Stomach (tissue), 9 donors: ENCODE results near the gene INPP5A. TPM values are rescaled to one million over a fixed set of nuclear protein-coding genes. Genes with fewer than 3 reads are reported as not detected.

Experiments used
- DNase-seq, 2 donors: peaks; one replicate each; pipeline versions ENCODE4 v3.0.0 to v3.0.0-alpha.2; 2013 to 2019
- H3K27ac ChIP-seq, 5 donors: fragments of 200-600 bp in 4 of 5; sonication (generic) in 4 of 5; one replicate each; pipeline ENCODE4 v1.5.1; 2013 to 2019; ENCODE audit warnings: mild to moderate bottlenecking in 1 of 5, moderate library complexity in 1 of 5
- H3K27me3 ChIP-seq, 3 donors: fragments of 200-600 bp; sonication (generic); one replicate each; pipeline ENCODE4 v1.5.1; 2017 to 2019; ENCODE audit warnings: mixed run types in 1 of 3
- H3K36me3 ChIP-seq, 4 donors: fragments of 200-600 bp; sonication (generic); 1 replicate in 3 of 4; 2 replicates in 1 of 4; pipeline ENCODE4 v1.5.1; 2016 to 2019
- H3K4me1 ChIP-seq, 4 donors: fragments of 200-600 bp; sonication (generic); one replicate each; pipeline ENCODE4 v1.5.1; 2016 to 2019
- H3K4me3 ChIP-seq, 4 donors: fragments of 200-600 bp; sonication (generic) in 3 of 4; one replicate each; pipeline ENCODE4 v1.5.1; 2016 to 2019; ENCODE audit warnings: mild to moderate bottlenecking in 1 of 4
- H3K9me3 ChIP-seq, 4 donors: fragments of 200-600 bp; sonication (generic); one replicate each; pipeline ENCODE4 v1.5.1; 2016 to 2019
- EP300 ChIP-seq: sonication (generic); formaldehyde crosslinking; IDR thresholded peaks from one replicate; pipeline ENCODE4 v1.6.1; 2017; ENCODE audit warnings: antibody characterized with exemption
- POLR2A ChIP-seq, 4 donors: fragments of 450-650 bp; IDR thresholded peaks; one replicate each; pipeline ENCODE4 v1.6.1; 2016; ENCODE audit warnings: antibody characterized with exemption in 4 of 4, control low read depth in 2 of 4, mild to moderate bottlenecking in 1 of 4, moderate library complexity in 1 of 4
- POLR2AphosphoS5 ChIP-seq, 3 donors: sonication (generic); formaldehyde crosslinking; IDR thresholded peaks; one replicate each; pipeline ENCODE4 v1.6.1; 2016; ENCODE audit warnings: antibody characterized with exemption in 3 of 3
- WGBS, 5 donors: extraction: QIAGEN DNeasy Blood & Tissue Kit in 3 of 5; methylation state at CpG; one replicate each; pipeline versions ENCODE4 v1.1.5 to v1.1.7; 2013 to 2018; 5-methylcytosine and 5-hydroxymethylcytosine counted together
- intact Hi-C: fragments of 100-400 bp; cut with DNase I; formaldehyde crosslinking; loops from one replicate; pipeline ENCODE4 v1.15.1; 2023; ENCODE audit warnings: low total_unique reads
- polyA plus RNA-seq, 3 donors: library from polyadenylated mRNA; stranded (reverse); fragments of 200-250 nt; gene quantifications; one replicate each; pipeline ENCODE4 v1.2.3, GENCODE V29; 2013
- total RNA-seq, 5 donors: library from RNA; depleted of rRNA; stranded (reverse); fragments of >200 nt; gene quantifications; one replicate each; pipeline versions ENCODE4 v1.1.0 to v1.2.3, GENCODE V29; 2014 to 2016
- TF ChIP-seq, protein P1 (sequence below), 7 experiments: fragments of 450-650 bp in 4 of 7; fragments of 200-600 bp in 3 of 7; sonication (generic) in 3 of 7; IDR thresholded peaks; one replicate each; pipeline ENCODE4 v1.5.1; 2016 to 2019; ENCODE audit warnings: antibody characterized with exemption in 7 of 7, control low read depth in 2 of 7, mild to moderate bottlenecking in 1 of 7
- donor health status: healthy with polysubstance abuse.
- donor health status: Bipolar disorder and iron deficiency.
- donor health status: healthy.

INPP5A gene
- total and polyA plus RNA-seq, 8 donors = 17.2 to 72.3 (median 31.0) TPM

DNA sequence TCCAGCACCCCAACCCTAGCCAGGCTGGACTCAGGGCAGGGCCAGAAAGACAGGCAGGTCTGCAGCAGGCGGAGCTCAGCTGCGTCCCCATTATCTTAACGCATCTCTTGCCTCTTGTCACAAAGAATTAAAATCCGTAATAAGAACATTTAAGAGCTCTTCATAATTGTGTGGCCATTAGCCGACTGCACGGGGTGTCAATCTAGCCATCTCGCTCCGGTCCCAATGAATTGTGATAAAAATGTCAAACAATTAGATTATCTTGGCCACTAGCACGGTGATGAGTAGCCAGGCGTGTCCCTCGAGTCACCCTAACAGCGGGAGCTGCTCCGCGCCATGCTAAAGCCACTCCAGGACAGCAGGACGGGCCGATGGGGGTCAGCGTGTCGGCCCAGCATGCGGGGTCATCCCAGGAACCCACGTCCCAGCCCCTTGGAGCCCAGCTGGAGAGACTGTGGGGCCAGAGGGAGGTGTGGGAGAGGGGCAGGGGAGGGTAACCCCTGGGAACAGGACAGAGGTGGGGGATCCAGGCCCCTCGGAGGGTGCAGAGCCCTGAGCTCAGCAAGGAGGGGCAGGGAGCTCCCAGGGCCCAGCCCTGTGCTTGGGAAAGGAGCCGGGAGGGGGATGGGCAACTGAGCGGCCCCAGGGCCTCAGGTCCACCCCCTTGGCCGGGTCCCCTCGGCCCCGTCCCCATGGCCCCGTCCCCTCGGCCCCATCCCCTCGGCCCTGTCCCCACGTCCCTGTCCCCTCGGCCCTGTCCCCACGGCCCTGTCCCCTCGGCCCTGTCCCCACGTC is 266.0 kb downstream of the INPP5A start:
- H3K27me3 ChIP-seq = peaks cover 0 to 11% (median 0%) of the 10 kb centered on the region in 3 donors
- H3K4me1 ChIP-seq = no peaks in the 10 kb centered on the region
- H3K36me3 ChIP-seq = no peaks in the 10 kb centered on the region
- H3K27ac ChIP-seq = no peak overlapping the region
- WGBS, 5 donors = 77 to 83% (median 80%) methylated on average over 23 to 34 of the region's 34 CpGs
- TF ChIP-seq POLR2AphosphoS5 (IDR thresholded peaks at IDR 0.05) = no peak
- TF ChIP-seq POLR2A (IDR thresholded peaks at IDR 0.05) = no peak
- TF ChIP-seq, protein P1, sequence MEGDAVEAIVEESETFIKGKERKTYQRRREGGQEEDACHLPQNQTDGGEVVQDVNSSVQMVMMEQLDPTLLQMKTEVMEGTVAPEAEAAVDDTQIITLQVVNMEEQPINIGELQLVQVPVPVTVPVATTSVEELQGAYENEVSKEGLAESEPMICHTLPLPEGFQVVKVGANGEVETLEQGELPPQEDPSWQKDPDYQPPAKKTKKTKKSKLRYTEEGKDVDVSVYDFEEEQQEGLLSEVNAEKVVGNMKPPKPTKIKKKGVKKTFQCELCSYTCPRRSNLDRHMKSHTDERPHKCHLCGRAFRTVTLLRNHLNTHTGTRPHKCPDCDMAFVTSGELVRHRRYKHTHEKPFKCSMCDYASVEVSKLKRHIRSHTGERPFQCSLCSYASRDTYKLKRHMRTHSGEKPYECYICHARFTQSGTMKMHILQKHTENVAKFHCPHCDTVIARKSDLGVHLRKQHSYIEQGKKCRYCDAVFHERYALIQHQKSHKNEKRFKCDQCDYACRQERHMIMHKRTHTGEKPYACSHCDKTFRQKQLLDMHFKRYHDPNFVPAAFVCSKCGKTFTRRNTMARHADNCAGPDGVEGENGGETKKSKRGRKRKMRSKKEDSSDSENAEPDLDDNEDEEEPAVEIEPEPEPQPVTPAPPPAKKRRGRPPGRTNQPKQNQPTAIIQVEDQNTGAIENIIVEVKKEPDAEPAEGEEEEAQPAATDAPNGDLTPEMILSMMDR (IDR thresholded peaks at IDR 0.05) = no peak
- TF ChIP-seq EP300 = no peak
- H3K4me3 ChIP-seq = no peak overlapping the region
- H3K9me3 ChIP-seq = peaks cover 0 to 10% (median 5%) of the 10 kb centered on the region in 4 donors
- DNase-seq = no peak
- intact Hi-C loops = no loop called here

DNA sequence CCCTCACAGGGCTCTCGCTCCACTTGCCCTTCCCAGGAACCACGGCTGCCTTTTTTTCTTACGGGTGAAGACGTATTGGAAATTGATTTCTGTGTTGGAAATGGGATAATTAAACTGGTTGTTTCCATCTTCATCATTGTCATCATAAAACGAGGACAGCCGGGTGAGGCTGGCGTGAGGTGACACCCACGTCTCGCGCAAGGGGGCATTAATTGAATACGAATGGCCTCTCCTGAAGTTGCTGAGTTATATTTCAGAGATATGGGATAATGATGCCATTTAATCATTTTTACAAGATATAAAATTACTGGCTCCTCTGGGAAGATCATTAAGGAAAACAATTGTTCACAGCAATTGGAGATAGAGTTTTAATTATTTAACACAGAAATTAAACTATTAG is 266.7 kb downstream of the INPP5A start:
- H3K4me3 ChIP-seq = no peak overlapping the region
- intact Hi-C loops = no loop called here
- H3K9me3 ChIP-seq = peaks cover 0 to 10% (median 5%) of the 10 kb centered on the region in 4 donors
- H3K4me1 ChIP-seq = no peaks in the 10 kb centered on the region
- no peak for TF ChIP-seq POLR2AphosphoS5 (IDR thresholded peaks at IDR 0.05)
- 91 to 96% (median 94%) methylated on average over 11 of the region's 11 CpGs for WGBS, 5 donors
- DNase-seq = no peak
- no peaks in the 10 kb centered on the region for H3K36me3 ChIP-seq
- peaks cover 0 to 18% (median 0%) of the 10 kb centered on the region in 3 donors for H3K27me3 ChIP-seq
- no peak overlapping the region for H3K27ac ChIP-seq

DNA sequence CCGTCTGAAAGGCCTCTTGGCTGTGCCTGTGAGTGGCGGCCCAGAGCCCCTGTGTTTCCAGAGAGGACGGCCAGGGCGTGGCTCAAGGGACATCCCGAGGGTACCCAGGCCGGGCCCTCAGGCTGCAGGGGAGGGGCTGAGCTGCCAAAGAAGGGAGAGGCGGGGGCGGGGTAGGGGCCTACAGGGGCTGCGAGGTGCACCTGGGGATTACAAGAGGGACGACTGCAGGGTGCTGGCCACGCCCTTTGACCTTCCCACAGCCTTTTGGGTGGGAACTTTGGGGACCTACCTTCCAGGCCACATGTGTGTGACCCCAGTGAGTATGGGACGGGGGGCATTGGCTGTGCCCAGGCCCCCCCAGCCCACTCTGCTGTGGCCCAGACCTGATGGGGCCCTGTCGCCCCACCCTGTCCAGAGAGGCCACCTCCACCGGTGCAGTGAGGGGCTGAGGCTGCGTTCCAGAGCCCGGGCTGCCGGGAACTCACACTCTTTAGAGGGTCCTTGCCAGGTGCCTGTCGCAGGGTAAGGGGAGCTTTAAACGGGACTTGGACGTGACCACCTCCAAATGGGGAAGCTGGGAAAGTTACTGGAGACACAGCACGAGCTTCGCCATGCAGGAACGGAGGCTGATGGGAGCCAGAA is 267.3 kb downstream of the INPP5A start:
- peaks cover 0 to 10% (median 5%) of the 10 kb centered on the region in 4 donors for H3K9me3 ChIP-seq
- H3K4me3 ChIP-seq = no peak overlapping the region
- intact Hi-C loops = no loop called here
- TF ChIP-seq, protein P1 (IDR thresholded peaks at IDR 0.05) = no peak
- TF ChIP-seq EP300 (no peak), POLR2A (IDR thresholded peaks at IDR 0.05) (no peak), POLR2AphosphoS5 (IDR thresholded peaks at IDR 0.05) (no peak)
- H3K27ac ChIP-seq = no peak overlapping the region
- no peaks in the 10 kb centered on the region for H3K36me3 ChIP-seq
- H3K4me1 ChIP-seq = no peaks in the 10 kb centered on the region
- WGBS, 5 donors = 59 to 67% (median 61%) methylated on average over 20 to 23 of the region's 23 CpGs
- peak in 1 of 2 donors; percentile 20 for DNase-seq
- H3K27me3 ChIP-seq = peaks cover 0 to 24% (median 0%) of the 10 kb centered on the region in 3 donors

DNA sequence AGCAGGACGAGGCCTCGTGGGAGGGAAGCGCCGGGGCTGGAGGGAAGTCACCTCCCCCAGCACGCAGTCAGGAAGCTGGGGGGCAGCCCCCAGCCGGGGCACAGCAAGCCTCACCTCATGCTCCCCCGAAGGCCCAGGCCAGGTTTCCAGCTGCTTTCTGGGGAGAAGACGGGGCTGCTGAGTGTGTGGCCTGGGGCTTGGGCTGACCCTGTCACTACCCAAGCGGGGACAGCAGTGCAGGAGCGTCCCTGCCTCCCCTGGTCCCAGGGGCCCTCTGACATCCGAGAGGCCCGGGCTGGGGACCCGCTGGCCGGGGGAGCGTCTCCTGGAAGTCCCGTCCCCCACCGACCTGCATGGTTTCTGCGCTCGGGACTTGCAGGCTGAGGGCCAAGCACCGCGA is 268.0 kb downstream of the INPP5A start:
- no peak for TF ChIP-seq POLR2A (IDR thresholded peaks at IDR 0.05)
- TF ChIP-seq, protein P1 (IDR thresholded peaks at IDR 0.05) = no peak
- TF ChIP-seq EP300 = no peak
- WGBS, 5 donors = 64 to 78% (median 69%) methylated on average over 14 to 21 of the region's 21 CpGs

More for the DNA sequence above, 268.0 kb downstream of the INPP5A start:
- intact Hi-C loops = no loop called here
- DNase-seq = peak in 1 of 2 donors; percentile 21
- Histone ChIP-seq H3K9me3 (peaks cover 0 to 10% (median 5%) of the 10 kb centered on the region in 4 donors), H3K36me3 (no peaks in the 10 kb centered on the region), H3K4me1 (no peaks in the 10 kb centered on the region), H3K4me3 (no peak overlapping the region), H3K27ac (no peak overlapping the region), H3K27me3 (peaks cover 0 to 31% (median 0%) of the 10 kb centered on the region in 3 donors)
